GM10847 (cell line): ENCODE measurements around the gene OR51B6.

Source experiments
- POLR2A ChIP-seq: IDR thresholded peaks from 2 replicates; pipeline ENCODE4 v1.6.1; 2011; ENCODE audit not compliant: insufficient read length; ENCODE audit errors: extremely low read depth

Gene OR51B6, protein sequence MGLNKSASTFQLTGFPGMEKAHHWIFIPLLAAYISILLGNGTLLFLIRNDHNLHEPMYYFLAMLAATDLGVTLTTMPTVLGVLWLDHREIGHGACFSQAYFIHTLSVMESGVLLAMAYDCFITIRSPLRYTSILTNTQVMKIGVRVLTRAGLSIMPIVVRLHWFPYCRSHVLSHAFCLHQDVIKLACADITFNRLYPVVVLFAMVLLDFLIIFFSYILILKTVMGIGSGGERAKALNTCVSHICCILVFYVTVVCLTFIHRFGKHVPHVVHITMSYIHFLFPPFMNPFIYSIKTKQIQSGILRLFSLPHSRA

GRCh38 chr11:5351208-5351607 is at the start of gene OR51B6:
TSS of gene OR51B6 (plus strand) at chr11:5351508. CDS start at chr11:5351508, 0 bp downstream.
- no peak for TF ChIP-seq POLR2A

DNA sequence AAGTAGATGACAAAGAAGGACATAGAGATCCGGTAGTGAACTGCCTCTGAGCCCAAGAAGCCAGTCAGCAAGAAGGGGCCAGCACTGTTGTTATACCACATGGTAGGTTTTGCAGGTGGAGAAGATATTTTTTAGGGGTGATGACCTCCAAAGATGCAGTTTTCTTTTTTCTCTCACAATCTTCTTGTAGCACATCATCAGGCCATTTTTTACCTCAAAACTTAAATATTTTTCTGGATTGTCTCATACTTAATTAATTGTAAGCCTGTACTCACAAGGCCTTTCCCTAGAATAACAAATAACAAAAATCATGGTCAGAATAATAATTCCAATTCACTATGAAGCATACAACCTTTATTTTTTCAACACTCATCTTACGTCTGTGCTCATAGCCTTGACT is 49.5 kb upstream of the OR51B6 start, which contains the start of gene OR51B4:
OR51B4 (minus strand) TSS at position 101 of the 400 bp plus-strand sequence; CDS start at position 101, 0 bp downstream.
- no peak for TF ChIP-seq POLR2A

DNA sequence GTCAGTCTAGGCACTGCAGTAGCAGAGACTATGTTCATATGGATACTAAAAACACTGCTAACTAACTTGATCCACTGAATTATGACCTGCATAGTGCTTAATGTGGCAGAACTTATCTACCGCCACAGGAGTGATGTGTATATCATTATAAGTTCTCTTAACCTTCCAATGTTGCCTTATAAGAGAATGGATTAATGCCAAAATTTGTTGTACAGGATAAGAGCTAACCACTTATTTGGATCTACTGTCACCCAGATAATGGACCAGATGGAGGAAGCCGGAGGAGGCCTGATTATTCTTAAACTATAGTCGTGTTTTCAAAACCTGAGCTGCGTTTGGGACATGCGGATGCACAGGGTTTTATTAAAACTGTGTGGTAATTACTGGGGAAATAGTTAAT is 47.7 kb upstream of the OR51B6 start:
- TF ChIP-seq POLR2A = no peak

GRCh38 chr11:5304046-5304445 is 47.3 kb upstream of the OR51B6 start:
- no peak for TF ChIP-seq POLR2A

- TF ChIP-seq POLR2A = no peak
Measured at GRCh38 chr11:5307256-5308019, 43.9 kb upstream of the OR51B6 start.

GRCh38 chr11:5310423-5310822 is 40.9 kb upstream of the OR51B6 start:
- no peak for TF ChIP-seq POLR2A

GRCh38 chr11:5317292-5317691 is 34.0 kb upstream of the OR51B6 start:
- TF ChIP-seq POLR2A = no peak

DNA sequence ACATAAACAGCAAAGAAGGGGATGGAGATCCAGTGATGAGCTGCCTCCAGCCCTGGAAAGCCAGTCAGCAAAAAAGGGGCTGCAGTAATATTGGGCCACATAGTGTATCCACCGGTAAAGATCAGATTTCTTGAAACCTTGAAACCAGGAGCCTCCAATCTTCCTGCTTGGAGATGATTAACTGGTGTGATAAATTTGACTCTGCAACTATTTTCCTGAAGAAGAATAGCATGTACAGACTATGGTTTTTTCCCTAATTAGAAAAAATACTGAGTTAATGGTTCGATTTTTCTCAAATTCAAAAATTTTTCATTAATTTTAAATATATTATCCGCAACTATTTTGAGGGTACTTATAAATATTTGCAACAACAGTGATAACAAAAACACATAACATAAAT is 27.1 kb upstream of the OR51B6 start, which contains the start of gene OR51B2:
OR51B2 (minus strand) TSS at position 101 of the 400 bp plus-strand sequence; CDS start at position 101, 0 bp downstream.
- no peak for TF ChIP-seq POLR2A

GRCh38 chr11:5335170-5335569 is 16.1 kb upstream of the OR51B6 start:
- TF ChIP-seq POLR2A = no peak

DNA sequence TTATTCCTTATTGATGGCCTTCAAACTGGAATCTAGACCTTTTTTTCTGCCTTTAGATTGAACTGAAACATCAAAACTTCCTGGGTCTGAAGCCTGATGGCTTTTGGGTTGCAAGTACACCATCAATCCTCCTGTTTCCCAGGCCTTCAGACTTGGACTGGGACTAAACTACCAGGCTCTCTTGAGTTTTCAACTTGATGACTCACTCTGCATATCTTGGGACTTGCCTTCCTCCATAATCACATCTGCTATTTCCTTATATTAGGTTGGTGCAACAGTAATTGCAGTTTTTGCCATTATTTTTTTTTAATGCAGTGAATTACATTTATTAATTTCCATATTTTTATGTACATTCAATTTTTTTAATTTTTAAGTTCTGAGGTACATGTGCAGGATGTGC is 15.0 kb upstream of the OR51B6 start:
- no peak for TF ChIP-seq POLR2A

DNA sequence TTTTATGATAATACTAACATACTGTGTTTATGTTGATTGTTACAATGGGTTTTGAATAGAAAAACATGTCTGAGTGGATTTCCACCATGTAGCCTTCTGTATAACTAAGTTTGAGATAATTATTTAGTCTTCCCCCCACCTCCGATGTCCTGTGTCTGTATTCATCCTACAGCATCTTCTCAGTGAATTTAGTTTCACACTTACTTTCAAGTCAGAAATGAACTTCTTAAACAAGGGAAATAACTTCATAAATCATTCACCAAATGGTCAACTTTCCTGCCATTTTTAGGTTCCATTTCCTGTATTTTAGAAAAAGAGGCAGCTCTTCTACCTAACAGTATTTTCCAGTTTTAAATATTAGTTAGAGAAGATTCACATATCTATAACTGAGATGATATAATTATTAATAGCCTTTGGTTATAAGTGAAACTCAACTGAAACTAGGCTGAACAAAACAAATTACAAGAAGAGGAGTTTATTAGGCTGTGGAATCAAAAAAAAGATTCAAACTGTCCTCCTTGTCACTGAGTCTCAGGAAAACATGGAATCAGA is 11.5 kb upstream of the OR51B6 start:
- TF ChIP-seq POLR2A = no peak

DNA sequence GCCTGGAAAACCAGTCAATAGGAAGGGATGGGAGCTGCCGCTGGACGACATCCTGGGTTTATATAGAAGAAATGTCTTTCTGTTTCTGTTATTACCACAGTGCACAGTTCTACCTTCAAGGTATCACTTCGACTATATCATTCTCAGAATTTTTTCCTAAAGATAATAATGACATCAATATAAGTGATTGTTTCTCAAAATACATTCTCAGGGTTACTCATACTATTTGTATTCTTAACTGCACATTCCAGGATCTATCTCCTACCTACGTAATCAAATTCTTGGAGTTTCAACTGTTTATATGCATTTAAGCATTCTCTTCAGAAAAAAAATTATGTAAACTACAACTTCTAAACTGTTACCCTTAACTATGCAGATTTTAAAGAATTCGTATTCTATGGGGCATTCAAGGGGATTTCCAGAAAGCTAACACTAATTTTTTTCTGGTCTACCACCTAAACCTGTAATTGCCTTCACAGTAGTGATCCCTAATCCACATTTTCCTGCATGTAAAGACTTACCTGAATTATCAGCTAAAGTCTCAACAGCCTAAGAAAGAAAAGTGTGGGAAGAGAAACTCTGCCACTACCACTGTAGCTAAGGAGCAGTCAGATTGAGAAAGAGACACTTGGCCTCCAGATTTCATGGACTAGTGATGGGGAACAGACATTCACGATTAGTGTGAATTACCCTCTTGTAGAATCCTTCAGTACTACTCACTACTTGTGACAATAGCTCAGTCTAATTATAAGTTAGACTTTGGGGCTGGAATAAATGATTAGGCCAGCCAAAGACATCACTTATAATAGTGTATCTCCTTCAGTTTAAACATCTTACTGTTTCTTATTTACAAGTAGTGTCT is 7.6 kb upstream of the OR51B6 start, which contains the start of gene OR51B5:
OR51B5 (minus strand) TSS at position 51 of the 862 bp plus-strand sequence; CDS start at position 51, 0 bp downstream.
- no peak for TF ChIP-seq POLR2A

GRCh38 chr11:5345831-5346230 is 5.5 kb upstream of the OR51B6 start:
- no peak for TF ChIP-seq POLR2A

- no peak for TF ChIP-seq POLR2A
Measured at GRCh38 chr11:5348551-5349194, 2.6 kb upstream of the OR51B6 start.
